SK-N-SH (cell line): Measurements from ENCODE around the gene EVL.

Experiments
- CTCF ChIP-seq: fragments of 200-600 bp; sonication (generic); IDR thresholded peaks from 2 replicates; pipeline ENCODE4 v1.6.1; 2017; ENCODE audit warnings: antibody characterized with exemption, mild to moderate bottlenecking, moderate library complexity
- FOXM1 ChIP-seq: IDR thresholded peaks from 2 replicates; pipeline ENCODE4 v1.4.0; 2012; ENCODE audit warnings: low read depth, mild to moderate bottlenecking
- GATA2 ChIP-seq: sonication (generic); formaldehyde crosslinking; IDR thresholded peaks from 2 replicates; pipeline ENCODE4 v1.5.0; 2020; ENCODE audit warnings: mild to moderate bottlenecking, missing genetic modification reagents
- JUND ChIP-seq: IDR thresholded peaks from 2 replicates; pipeline ENCODE4 v1.4.0; 2012
- MAX ChIP-seq: IDR thresholded peaks from 2 replicates; pipeline ENCODE4 v1.4.0; 2012; ENCODE audit warnings: low read depth
- MEF2A ChIP-seq: IDR thresholded peaks from 2 replicates; pipeline ENCODE4 v1.4.0; 2012; ENCODE audit warnings: low read depth, borderline replicate concordance
- REST ChIP-seq: IDR thresholded peaks from 2 replicates; pipeline ENCODE4 v1.6.1; 2012; ENCODE audit warnings: mild to moderate bottlenecking, low read depth, low read length, moderate library complexity
- RFX5 ChIP-seq: IDR thresholded peaks from 2 replicates; pipeline ENCODE4 v1.6.1; 2012; ENCODE audit warnings: mild to moderate bottlenecking, improper control_type of control experiment, low read length
- SIN3A ChIP-seq: IDR thresholded peaks from 2 replicates; pipeline ENCODE4 v1.6.1; 2012; ENCODE audit warnings: low read depth, mild to moderate bottlenecking, low read length, moderate library complexity, borderline replicate concordance
- SMC3 ChIP-seq: IDR thresholded peaks from 2 replicates; pipeline ENCODE4 v1.6.1; 2012; ENCODE audit warnings: low read depth, low read length, improper control_type of control experiment
- TAF1 ChIP-seq: IDR thresholded peaks from 2 replicates; pipeline ENCODE4 v1.6.1; 2012; ENCODE audit warnings: low read depth, mild to moderate bottlenecking, low read length, moderate library complexity, borderline replicate concordance

- TF ChIP-seq CTCF = no peak
- TF ChIP-seq GATA2 = no peak
- TF ChIP-seq MEF2A = no peak
- no peak for TF ChIP-seq JUND
- TF ChIP-seq SMC3 = no peak
- TF ChIP-seq MAX = no peak
- TF ChIP-seq SIN3A = no peak
- TF ChIP-seq FOXM1 = no peak
- TF ChIP-seq REST = no peak
- TF ChIP-seq TAF1 = no peak
- TF ChIP-seq RFX5 = no peak
These were observed 81.4 kb downstream of the EVL start for GRCh38 chr14:100146531-100147091.
